Measurements from ENCODE around the gene FOXA1. TPM values are rescaled to one million over a fixed set of nuclear protein-coding genes. Genes with fewer than 3 reads are reported as not detected.

The FOXA1 gene
- total and polyA plus RNA-seq, 2 of the 8 experiments (the other 6 are each of a cell fraction or from before 2014, with no cell fraction given): 0.08 to 0.20 TPM

DNA sequence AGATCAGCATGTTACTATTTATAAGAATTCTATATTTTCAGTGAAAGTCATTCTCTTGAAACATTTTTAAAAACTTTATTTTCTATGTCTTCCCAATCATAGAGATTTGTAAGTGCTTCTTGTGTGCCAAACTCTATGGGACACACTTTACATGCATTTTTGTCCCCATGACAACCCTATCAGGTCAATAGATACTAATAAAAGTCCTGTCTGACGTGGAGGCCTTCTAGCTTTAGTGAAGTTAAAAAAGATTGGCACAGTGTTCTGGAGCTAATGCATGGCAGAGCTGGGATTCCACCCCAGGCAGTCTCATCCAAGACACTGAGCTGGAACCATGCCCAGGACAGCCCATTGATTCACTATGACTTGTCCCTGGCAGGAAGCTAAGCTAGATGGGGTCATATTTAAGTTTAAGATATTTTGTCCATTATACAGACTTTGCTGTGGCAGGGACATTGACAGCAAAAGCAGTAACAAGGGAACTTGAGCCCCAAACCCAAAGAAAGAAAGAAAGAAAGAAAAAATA, 28.4 kb upstream of the FOXA1 start:
- H3K14ac ChIP-seq (ENCODE audit: insufficient read length): no peak overlapping the region
- H2BK120ac ChIP-seq (replicated peaks; ENCODE audit: low read depth, low read length): no peak overlapping the region
- H3K79me1 ChIP-seq (ENCODE audit: low read depth, low read length): no peaks in the 10 kb centered on the region
- no peak overlapping the region for H3K56ac ChIP-seq (replicated peaks; ENCODE audit: insufficient read length, low read depth, low read length)
- no peak overlapping the region for H2AK5ac ChIP-seq (ENCODE audit: low read depth, low read length)
- H3K4me3 ChIP-seq (ENCODE audit: extremely low read depth in 1 of 4, insufficient read depth in 2 of 4, low read depth in 3 of 4, low read length in 4 of 4): no peak overlapping the region
- no peak overlapping the region for H3K9ac ChIP-seq (replicated peaks in 1 of 4; ENCODE audit: extremely low read depth in 1 of 4, low read depth in 3 of 4, low read length in 3 of 4)
- no peaks in the 10 kb centered on the region for H3K36me3 ChIP-seq (ENCODE audit: control insufficient read depth in 2 of 4, insufficient read depth in 4 of 4, low read length in 3 of 4)
- H3K27me3 ChIP-seq (replicated peaks in 1 of 4; ENCODE audit: control insufficient read depth in 3 of 4, extremely low read depth in 1 of 4, insufficient read depth in 3 of 4, low read length in 3 of 4): peaks cover 16 to 40% (median 31%) of the 10 kb centered on the region in 4 experiments
- no peak overlapping the region for H4K8ac ChIP-seq (ENCODE audit: extremely low read depth, insufficient read depth, low read length)
- no peak overlapping the region for H3K27ac ChIP-seq (ENCODE audit: low read depth, low read length)
- POLR2A ChIA-PET (ENCODE audit: partially characterized antibody): no interaction called here
- H3K9me3 ChIP-seq (ENCODE audit: insufficient read depth in 2 of 2, low read depth in 1 of 2, low read length in 1 of 2): no peaks in the 10 kb centered on the region
- no peak overlapping the region for H3K4ac ChIP-seq (replicated peaks; ENCODE audit: insufficient read length, low read depth, low read length)
- no peak overlapping the region; a peak in 1 of 4 replicates for H3K4me2 ChIP-seq (ENCODE audit: insufficient read depth in 1 of 2, low read depth in 2 of 2, low read length in 2 of 2)
- no peaks in the 10 kb centered on the region for H3K4me1 ChIP-seq (replicated peaks in 1 of 4; ENCODE audit: control insufficient read depth in 3 of 4, insufficient read depth in 4 of 4, low read length in 3 of 4)
- CTCF ChIA-PET (ENCODE audit: partially characterized antibody): interaction anchor here (1.5 to 5.3 kb wide), 2 partner anchors 25 to 32 kb away, joined by 6 to 37 read pairs; partner anchors contain the start of genes FOXA1 and TTC6
- H2BK15ac ChIP-seq (ENCODE audit: low read length): no peak overlapping the region
- H4K20me1 ChIP-seq (replicated peaks in 1 of 2; ENCODE audit: control insufficient read depth in 1 of 2, insufficient read depth in 2 of 2, low read length in 2 of 2): no peaks in the 10 kb centered on the region
- no peak overlapping the region for H2BK5ac ChIP-seq (ENCODE audit: low read depth, low read length)
- FAIRE-seq (no peak), DNase-seq (ENCODE audit: low read depth in 1 of 2, low spot score in 2 of 2) (no peak)
- WGBS, 2 experiments (ENCODE audit: extremely low coverage in 1 of 2, insufficient coverage in 1 of 2, insufficient read length in 1 of 2, insufficient replicate concordance in 2 of 2, low coverage in 1 of 2, low lambda C conversion rate in 2 of 2, missing lambda C conversion rate in 1 of 2): 74% methylated on average over 1 of the region's 1 CpG; no CpG with 5 or more reads in 1 of the 2 experiments
- TF ChIP-seq NRF1 (IDR thresholded peaks at IDR 0.05; ENCODE audit: low read depth, low read length) (no peak), KDM4A (IDR thresholded peaks at IDR 0.05; ENCODE audit: low read depth, low read length, severe bottlenecking) (no peak), MAFK (IDR thresholded peaks at IDR 0.05; ENCODE audit: low read depth, low read length) (no peak), RFX5 (IDR thresholded peaks at IDR 0.05; ENCODE audit: borderline replicate concordance, low read depth, low read length) (no peak), TCF12 (IDR thresholded peaks at IDR 0.05; ENCODE audit: low read depth, low read length) (no peak), BACH1 (IDR thresholded peaks at IDR 0.05; ENCODE audit: low read length) (no peak), SIRT6 (IDR thresholded peaks at IDR 0.05; ENCODE audit: low read length) (no peak), HDAC6 (IDR thresholded peaks at IDR 0.05; ENCODE audit: low read depth, low read length) (no peak), ASH2L (IDR thresholded peaks at IDR 0.05; ENCODE audit: low read length) (no peak), RBBP5 (IDR thresholded peaks at IDR 0.05; ENCODE audit: borderline replicate concordance, low read depth, low read length) (no peak), BRCA1 (IDR thresholded peaks at IDR 0.05; ENCODE audit: low read depth, low read length) (no peak), CBX5 (IDR thresholded peaks at IDR 0.05; ENCODE audit: low read depth, low read length) (no peak), NANOG (IDR thresholded peaks at IDR 0.05; ENCODE audit: insufficient read depth, low read depth, low read length, poor library complexity, severe bottlenecking) (no peak), KDM1A (IDR thresholded peaks at IDR 0.05; ENCODE audit: borderline replicate concordance, low read length) (no peak)
- H3K23ac ChIP-seq (ENCODE audit: insufficient read length): no peak overlapping the region
- H4K5ac ChIP-seq (ENCODE audit: insufficient read length, low read depth, low read length): no peak overlapping the region
- H2AFZ ChIP-seq (ENCODE audit: low read length): no peak overlapping the region
- H2BK12ac ChIP-seq (ENCODE audit: low read depth, low read length): no peak overlapping the region
- no peak overlapping the region for H3K18ac ChIP-seq (ENCODE audit: extremely low read depth, low read length)
- H3K79me2 ChIP-seq (ENCODE audit: control insufficient read depth in 1 of 2, insufficient read depth in 2 of 2, low read length in 2 of 2): no peaks in the 10 kb centered on the region
- peaks cover 8% of the 10 kb centered on the region; the same call in 1 of the 2 replicates for H3K23me2 ChIP-seq (ENCODE audit: low read depth, low read length)
- no peak overlapping the region for H2BK20ac ChIP-seq (ENCODE audit: low read length)
- no peak overlapping the region for H4K91ac ChIP-seq (replicated peaks; ENCODE audit: insufficient read length, low read length)
